HEK293 (cell line): ENCODE data around the gene TAS1R3.

ENCODE experiments used
- CTCF ChIA-PET: fragments of 350-600 bp; formaldehyde crosslinking; extraction: SDS; loops from one replicate; lab custom pipeline; 2021; ENCODE audit warnings: antibody characterized with exemption; lab: Yijun Ruan, JAX
- POLR2A ChIA-PET: fragments of 300-600 bp; formaldehyde crosslinking; extraction: SDS; loops from one replicate; lab custom pipeline; 2020; ENCODE audit warnings: antibody characterized with exemption, inconsistent platforms; lab: Yijun Ruan, JAX
- H3K27ac ChIP-seq: fragments of 200-500 bp; sonication (Bioruptor generic); 2 replicates; pipeline ENCODE4 v1.5.1; 2014; ENCODE audit warnings: low read depth, low read length, control low read depth, inconsistent platforms; ENCODE audit errors: extremely low read depth
- H3K36me3 ChIP-seq, 2 experiments: fragments of 200-500 bp in 1 of 2; sonication (Bioruptor generic) in 1 of 2; 1 replicate in 1 of 2; 2 replicates in 1 of 2; pipeline ENCODE4 v1.5.1; 2014 to 2017; ENCODE audit warnings: inconsistent platforms in 2 of 2, low read length in 2 of 2; ENCODE audit not compliant: control insufficient read depth in 2 of 2, insufficient read depth in 1 of 2
- H3K4me1 ChIP-seq: fragments of 200-500 bp; sonication (Bioruptor generic); 2 replicates; pipeline ENCODE4 v1.5.1; 2014; ENCODE audit warnings: mild to moderate bottlenecking, low read length, inconsistent platforms; ENCODE audit not compliant: control insufficient read depth, insufficient read depth
- H3K4me3 ChIP-seq: 2 replicates; pipeline ENCODE4 v1.5.1; 2011; ENCODE audit warnings: low read depth, mild to moderate bottlenecking, control low read depth, low read length, moderate library complexity
- H3K9me3 ChIP-seq: fragments of 200-500 bp; sonication (Bioruptor generic); 2 replicates; pipeline ENCODE4 v1.5.1; 2014; ENCODE audit warnings: low read depth, low read length, inconsistent platforms; ENCODE audit not compliant: control insufficient read depth, insufficient read depth
- FEZF1 ChIP-seq: fragments of 450-650 bp; formaldehyde crosslinking; IDR thresholded peaks from 2 replicates; pipeline ENCODE4 v1.5.1; 2016; ENCODE audit warnings: missing biosample characterization, missing genetic modification characterization
- GLIS1 ChIP-seq: fragments of 450-650 bp; formaldehyde crosslinking; IDR thresholded peaks from 2 replicates; pipeline ENCODE4 v1.5.1; 2016; ENCODE audit warnings: missing biosample characterization, missing genetic modification characterization
- GLIS2 ChIP-seq: fragments of 450-650 bp; formaldehyde crosslinking; IDR thresholded peaks from 2 replicates; pipeline ENCODE4 v1.5.1; 2016; ENCODE audit warnings: missing biosample characterization, missing genetic modification characterization
- KLF10 ChIP-seq: fragments of 450-650 bp; IDR thresholded peaks from 2 replicates; pipeline ENCODE4 v1.5.1; 2018; ENCODE audit warnings: missing biosample characterization, mild to moderate bottlenecking, missing genetic modification characterization
- KLF16 ChIP-seq: fragments of 450-650 bp; formaldehyde crosslinking; IDR thresholded peaks from 2 replicates; pipeline ENCODE4 v1.5.1; 2017; ENCODE audit warnings: missing biosample characterization, missing genetic modification characterization
- KLF8 ChIP-seq: fragments of 450-650 bp; formaldehyde crosslinking; IDR thresholded peaks from 2 replicates; pipeline ENCODE4 v1.5.1; 2016; ENCODE audit warnings: missing biosample characterization, missing genetic modification characterization
- TCF7L2 ChIP-seq: IDR thresholded peaks from 2 replicates; pipeline ENCODE4 v1.6.1; 2011; ENCODE audit warnings: low read depth, mild to moderate bottlenecking, inconsistent platforms, low read length, moderate library complexity, borderline replicate concordance
- WT1 ChIP-seq: fragments of 450-650 bp; formaldehyde crosslinking; IDR thresholded peaks from 2 replicates; pipeline ENCODE4 v1.5.1; 2016; ENCODE audit warnings: missing biosample characterization, missing genetic modification characterization
- YY2 ChIP-seq: fragments of 450-650 bp; formaldehyde crosslinking; IDR thresholded peaks from 2 replicates; pipeline ENCODE4 v1.5.1; 2016; ENCODE audit warnings: missing biosample characterization, missing genetic modification characterization
- ZBTB26 ChIP-seq: fragments of 450-650 bp; formaldehyde crosslinking; optimal IDR thresholded peaks from 2 replicates; pipeline ENCODE3; 2016; ENCODE audit warnings: missing biosample characterization, mild to moderate bottlenecking, missing genetic modification characterization
- ZBTB7A ChIP-seq: fragments of 450-650 bp; formaldehyde crosslinking; IDR thresholded peaks from 2 replicates; pipeline ENCODE4 v1.5.1; 2016; ENCODE audit warnings: low read depth, missing biosample characterization, missing genetic modification characterization
- ZBTB8A ChIP-seq: fragments of 450-650 bp; formaldehyde crosslinking; IDR thresholded peaks from 2 replicates; pipeline ENCODE4 v1.5.1; 2016; ENCODE audit warnings: missing biosample characterization, missing genetic modification characterization
- ZFP3 ChIP-seq: fragments of 450-650 bp; formaldehyde crosslinking; IDR thresholded peaks from 2 replicates; pipeline ENCODE4 v1.5.1; 2016; ENCODE audit warnings: low read depth, missing biosample characterization, missing genetic modification characterization
- ZNF280D ChIP-seq: fragments of 450-650 bp; formaldehyde crosslinking; IDR thresholded peaks from 2 replicates; pipeline ENCODE4 v1.5.1; 2016; ENCODE audit warnings: missing biosample characterization, missing genetic modification characterization
- ZNF341 ChIP-seq: fragments of 450-650 bp; formaldehyde crosslinking; IDR thresholded peaks from 2 replicates; pipeline ENCODE4; 2016; ENCODE audit warnings: low read depth, missing biosample characterization, missing genetic modification characterization
- ZNF394 ChIP-seq: fragments of 450-650 bp; formaldehyde crosslinking; IDR thresholded peaks from 2 replicates; pipeline ENCODE4 v1.5.1; 2016; ENCODE audit warnings: missing biosample characterization, missing genetic modification characterization, mild to moderate bottlenecking, moderate library complexity, borderline replicate concordance
- ZNF433 ChIP-seq: fragments of 450-650 bp; formaldehyde crosslinking; IDR thresholded peaks from 2 replicates; pipeline ENCODE4 v1.5.1; 2016; ENCODE audit warnings: missing biosample characterization, missing genetic modification characterization, low read depth
- ZNF473 ChIP-seq: fragments of 450-650 bp; formaldehyde crosslinking; IDR thresholded peaks from 2 replicates; pipeline ENCODE4 v1.5.1; 2017; ENCODE audit warnings: missing biosample characterization, missing genetic modification characterization
- ZNF560 ChIP-seq: fragments of 450-650 bp; formaldehyde crosslinking; IDR thresholded peaks from 2 replicates; pipeline ENCODE4 v1.5.1; 2017; ENCODE audit warnings: missing biosample characterization, missing genetic modification characterization, borderline replicate concordance
- ZNF580 ChIP-seq: fragments of 450-650 bp; formaldehyde crosslinking; IDR thresholded peaks from 2 replicates; pipeline ENCODE4 v1.5.1; 2016; ENCODE audit warnings: missing biosample characterization, missing genetic modification characterization
- ZNF600 ChIP-seq: fragments of 450-650 bp; formaldehyde crosslinking; IDR thresholded peaks from 2 replicates; pipeline ENCODE4 v1.5.1; 2016; ENCODE audit warnings: missing biosample characterization, missing genetic modification characterization
- ZNF692 ChIP-seq: fragments of 450-650 bp; formaldehyde crosslinking; IDR thresholded peaks from 2 replicates; pipeline ENCODE4 v1.5.1; 2016; ENCODE audit warnings: missing biosample characterization, missing genetic modification characterization
- ZNF704 ChIP-seq: fragments of 450-650 bp; formaldehyde crosslinking; IDR thresholded peaks from 2 replicates; pipeline ENCODE4 v1.5.1; 2016; ENCODE audit warnings: missing biosample characterization, missing genetic modification characterization
- ZNF707 ChIP-seq: fragments of 450-650 bp; formaldehyde crosslinking; IDR thresholded peaks from 2 replicates; pipeline ENCODE4 v1.5.1; 2016; ENCODE audit warnings: missing biosample characterization, missing genetic modification characterization
- ZNF830 ChIP-seq: fragments of 450-650 bp; IDR thresholded peaks from 2 replicates; pipeline ENCODE4 v1.5.0; 2018; ENCODE audit warnings: missing biosample characterization, missing genetic modification characterization, low read depth, mild to moderate bottlenecking, moderate library complexity
- ZSCAN5A ChIP-seq: fragments of 450-650 bp; formaldehyde crosslinking; IDR thresholded peaks from 2 replicates; pipeline ENCODE4 v1.5.1; 2016; ENCODE audit warnings: missing biosample characterization, missing genetic modification characterization

Gene TAS1R3

GRCh38 chr1:1353389-1354151, 22.5 kb downstream of the TAS1R3 start (continued):
- TF ChIP-seq ZNF704 (tag by site-specific recombination) (no peak), ZNF580 (no peak), ZNF560 (tag by site-specific recombination) (no peak), ZNF280D (tag by site-specific recombination) (no peak), WT1 (no peak), ZNF341 (tag by site-specific recombination) (no peak), KLF8 (tag by site-specific recombination) (peak; percentile 58; the same call in 1 of the 2 replicates), TCF7L2 (no peak)

GRCh38 chr1:1354271-1355247, 23.5 kb downstream of the TAS1R3 start:
- Histone ChIP-seq H3K36me3 (no peaks in the 10 kb centered on the region), H3K4me1 (peaks cover 7% of the 10 kb centered on the region; the same call in 1 of the 2 replicates), H3K9me3 (no peaks in the 10 kb centered on the region), H3K4me3 (no peak overlapping the region), H3K27ac (no peak overlapping the region)
- ChIA-PET POLR2A (interaction anchor here (0.6 to 1.0 kb wide), 4 partner anchors 21 to 686 kb away, joined by 3 to 6 read pairs (median 4); partner anchors contain the start of gene AURKAIP1), CTCF (interaction anchor here (1.1 to 2.7 kb wide), 2 partner anchors 17 to 18 kb away, joined by 3 to 15 read pairs; no protein-coding TSS in a partner anchor)
- no peak for TF ChIP-seq ZNF394 (tag by site-specific recombination)
- no peak for TF ChIP-seq ZNF473 (tag by site-specific recombination)
- TF ChIP-seq ZNF707 = no peak
- TF ChIP-seq GLIS1 (tag by site-specific recombination) = peak; percentile 88
- no peak for TF ChIP-seq ZNF830
- TF ChIP-seq ZNF692 (tag by site-specific recombination) = no peak
- TF ChIP-seq ZBTB7A = 0 out of 2 replicates have a peak, but pooled peaks have one; percentile 49
- no peak for TF ChIP-seq ZSCAN5A (tag by site-specific recombination)
- no peak for TF ChIP-seq FEZF1
- TF ChIP-seq ZNF433 (tag by site-specific recombination) = no peak
- no peak for TF ChIP-seq YY2 (tag by site-specific recombination)
- no peak for TF ChIP-seq KLF10 (tag by site-specific recombination)
- 0 out of 2 replicates have a peak, but pooled peaks have one; percentile 36 for TF ChIP-seq KLF16 (tag by site-specific recombination)
- TF ChIP-seq ZBTB8A (tag by site-specific recombination) = peak; percentile 18
- no peak for TF ChIP-seq ZNF600 (tag by site-specific recombination)
- peak; percentile 45; the same call in 1 of the 2 replicates for TF ChIP-seq GLIS2 (tag by site-specific recombination)
- TF ChIP-seq ZFP3 (tag by site-specific recombination) = no peak
- peak; percentile 37 for TF ChIP-seq ZBTB26
